ENCODE data around the gene FHIT.
"Not testable (repeated sequence)": the region's sequence is repeated elsewhere in the genome, so short reads cannot be mapped to it uniquely, and the experiment has no call there.

FHIT gene

DNA sequence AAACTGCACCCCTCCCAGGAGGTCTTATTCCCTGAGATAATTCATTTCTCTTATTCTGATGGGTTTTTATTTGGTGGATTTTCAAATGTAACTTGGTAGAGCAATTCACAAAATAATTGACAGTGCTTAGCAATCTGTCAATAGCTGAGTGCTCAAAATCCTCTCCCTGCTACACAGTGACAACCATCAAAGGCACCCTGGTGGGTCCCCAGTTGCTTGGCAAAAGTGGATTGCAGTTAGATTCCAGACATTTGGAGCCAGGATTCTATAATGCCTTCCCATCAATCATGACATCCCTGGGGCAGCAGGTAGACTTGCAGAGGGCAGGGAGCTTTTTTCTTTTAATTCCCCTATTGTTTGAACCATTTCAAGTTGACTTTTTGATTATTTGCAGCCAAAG lies 59.0 kb downstream of the FHIT start:
- Histone ChIP-seq H3K4me1 (ENCODE audit: control insufficient read depth, insufficient read depth, low read length) (peaks cover 18% of the 10 kb centered on the region), H3K36me3 (ENCODE audit: control insufficient read depth, insufficient read depth, low read length) (no peaks in the 10 kb centered on the region), H3K9ac (ENCODE audit: low read depth, low read length) (no peak overlapping the region), H3K9me3 (ENCODE audit: control insufficient read depth, insufficient read depth, low read length) (no peaks in the 10 kb centered on the region), H3K4me3 (ENCODE audit: low read depth, low read length) (no peak overlapping the region), H3K27me3 (ENCODE audit: control insufficient read depth, insufficient read depth, low read length) (no peaks in the 10 kb centered on the region)

DNA sequence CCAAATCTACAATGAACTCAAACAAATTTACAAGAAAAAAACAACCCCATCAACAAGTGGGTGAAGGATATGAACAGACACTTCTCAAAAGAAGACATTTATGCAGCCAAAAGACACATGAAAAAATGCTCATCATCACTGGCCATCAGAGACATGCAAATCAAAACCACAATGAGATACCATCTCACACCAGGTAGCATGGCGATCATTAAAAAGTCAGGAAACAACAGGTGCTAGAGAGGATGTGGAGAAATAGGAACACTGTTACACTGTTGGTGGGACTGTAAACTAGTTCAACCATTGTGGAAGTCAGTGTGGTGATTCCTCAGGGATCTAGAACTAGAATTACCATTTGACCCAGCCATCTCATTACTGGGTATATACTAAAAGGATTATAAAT lies 61.0 kb downstream of the FHIT start:
- H3K4me1 ChIP-seq (ENCODE audit: control insufficient read depth, insufficient read depth, low read length) = peaks cover 17% of the 10 kb centered on the region
- not testable (repeated sequence) for H3K27me3 ChIP-seq (ENCODE audit: control insufficient read depth, insufficient read depth, low read length); H3K36me3 ChIP-seq (ENCODE audit: control insufficient read depth, insufficient read depth, low read length); H3K9me3 ChIP-seq (ENCODE audit: control insufficient read depth, insufficient read depth, low read length); H3K4me3 ChIP-seq (ENCODE audit: low read depth, low read length); H3K9ac ChIP-seq (ENCODE audit: low read depth, low read length)

DNA sequence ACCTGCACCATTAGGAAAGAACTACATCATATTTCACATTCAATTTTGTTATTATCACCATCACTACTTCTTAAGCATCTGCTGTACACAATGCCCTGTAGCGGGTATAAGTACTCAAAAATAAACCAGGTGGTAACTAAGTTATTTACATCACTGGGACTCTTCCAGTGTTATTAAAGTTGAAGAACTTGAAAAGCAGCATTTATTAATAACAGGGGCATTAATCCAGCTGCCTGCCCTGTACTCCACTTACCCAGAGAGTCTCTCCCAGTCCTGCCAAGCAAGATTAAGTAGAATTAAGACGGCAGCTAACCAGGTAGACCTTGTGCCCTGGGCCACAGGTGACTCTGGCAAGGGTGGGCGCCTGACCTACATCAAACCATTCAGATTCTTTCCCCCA lies 65.2 kb downstream of the FHIT start:
- H3K36me3 ChIP-seq (ENCODE audit: control insufficient read depth, insufficient read depth, low read length) = no peaks in the 10 kb centered on the region
- no peaks in the 10 kb centered on the region for H3K9me3 ChIP-seq (ENCODE audit: control insufficient read depth, insufficient read depth, low read length)
- H3K4me1 ChIP-seq (ENCODE audit: control insufficient read depth, insufficient read depth, low read length) = no peaks in the 10 kb centered on the region
- no peak overlapping the region for H3K9ac ChIP-seq (ENCODE audit: low read depth, low read length)
- H3K4me3 ChIP-seq (ENCODE audit: low read depth, low read length) = no peak overlapping the region
- no peaks in the 10 kb centered on the region for H3K27me3 ChIP-seq (ENCODE audit: control insufficient read depth, insufficient read depth, low read length)

DNA sequence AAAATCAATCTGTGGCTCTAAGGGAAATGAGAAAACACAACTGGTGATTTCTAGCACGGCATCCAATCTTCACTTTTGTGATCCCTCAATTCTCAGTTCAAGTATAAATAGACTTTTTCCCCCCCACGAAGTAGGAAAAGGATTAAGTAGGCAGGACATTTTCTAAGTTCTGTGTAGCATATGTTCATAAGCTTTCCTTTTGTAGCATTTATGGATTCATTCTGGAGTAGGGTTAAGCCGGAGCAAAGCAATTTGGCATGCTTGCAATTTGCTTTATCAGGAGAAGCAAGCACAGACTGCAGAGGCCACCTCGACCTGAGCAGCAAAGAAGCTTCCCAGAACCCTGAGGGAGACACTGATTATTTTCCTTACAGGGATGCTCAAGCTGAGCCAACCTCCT lies 66.3 kb downstream of the FHIT start:
- Histone ChIP-seq H3K4me3 (ENCODE audit: low read depth, low read length) (no peak overlapping the region), H3K27me3 (ENCODE audit: control insufficient read depth, insufficient read depth, low read length) (no peaks in the 10 kb centered on the region), H3K9me3 (ENCODE audit: control insufficient read depth, insufficient read depth, low read length) (no peaks in the 10 kb centered on the region), H3K4me1 (ENCODE audit: control insufficient read depth, insufficient read depth, low read length) (no peaks in the 10 kb centered on the region), H3K9ac (ENCODE audit: low read depth, low read length) (no peak overlapping the region), H3K36me3 (ENCODE audit: control insufficient read depth, insufficient read depth, low read length) (no peaks in the 10 kb centered on the region)

DNA sequence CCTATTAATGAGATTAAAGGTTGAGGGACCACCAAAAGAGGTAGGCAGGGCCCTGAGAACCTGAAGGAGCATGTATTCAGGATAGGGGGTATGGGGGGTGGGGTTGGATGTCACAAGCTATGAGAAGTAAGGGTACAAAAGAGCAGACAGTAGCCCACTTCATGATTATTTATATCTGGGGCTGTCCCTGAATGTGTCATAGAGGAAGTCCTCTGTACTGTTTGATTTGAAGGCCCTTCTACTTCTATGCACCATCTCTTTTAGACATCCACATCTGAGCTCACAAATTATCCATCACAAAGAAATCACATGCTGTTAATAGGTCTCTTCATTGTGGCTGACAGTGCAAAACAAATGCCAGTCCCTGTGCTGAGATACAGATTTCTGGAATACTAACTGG lies 68.6 kb downstream of the FHIT start:
- Histone ChIP-seq H3K27me3 (ENCODE audit: control insufficient read depth, insufficient read depth, low read length) (no peaks in the 10 kb centered on the region), H3K4me1 (ENCODE audit: control insufficient read depth, insufficient read depth, low read length) (no peaks in the 10 kb centered on the region), H3K36me3 (ENCODE audit: control insufficient read depth, insufficient read depth, low read length) (no peaks in the 10 kb centered on the region), H3K4me3 (ENCODE audit: low read depth, low read length) (no peak overlapping the region), H3K9ac (ENCODE audit: low read depth, low read length) (no peak overlapping the region), H3K9me3 (ENCODE audit: control insufficient read depth, insufficient read depth, low read length) (no peaks in the 10 kb centered on the region)

DNA sequence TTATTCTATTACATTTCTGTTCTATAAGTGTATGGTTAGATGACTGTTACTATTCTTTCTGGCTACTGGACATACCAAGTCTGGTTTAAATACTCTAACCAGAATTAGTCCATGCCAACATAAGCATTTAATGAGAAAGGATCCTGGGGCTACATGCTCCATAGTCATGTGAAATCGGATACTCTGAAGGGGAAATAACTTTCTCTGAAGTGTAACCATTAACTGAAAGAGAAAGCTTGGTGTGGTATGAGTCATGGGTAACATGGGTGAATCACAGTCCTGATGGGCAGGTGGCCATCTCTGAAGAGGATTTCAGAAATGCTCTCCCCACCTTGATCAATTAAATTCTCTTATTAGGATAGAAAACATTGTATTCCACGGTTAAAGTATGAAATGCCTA lies 69.4 kb downstream of the FHIT start:
- no peak overlapping the region for H3K9ac ChIP-seq (ENCODE audit: low read depth, low read length)
- no peaks in the 10 kb centered on the region for H3K9me3 ChIP-seq (ENCODE audit: control insufficient read depth, insufficient read depth, low read length)
- H3K27me3 ChIP-seq (ENCODE audit: control insufficient read depth, insufficient read depth, low read length) = no peaks in the 10 kb centered on the region

DNA sequence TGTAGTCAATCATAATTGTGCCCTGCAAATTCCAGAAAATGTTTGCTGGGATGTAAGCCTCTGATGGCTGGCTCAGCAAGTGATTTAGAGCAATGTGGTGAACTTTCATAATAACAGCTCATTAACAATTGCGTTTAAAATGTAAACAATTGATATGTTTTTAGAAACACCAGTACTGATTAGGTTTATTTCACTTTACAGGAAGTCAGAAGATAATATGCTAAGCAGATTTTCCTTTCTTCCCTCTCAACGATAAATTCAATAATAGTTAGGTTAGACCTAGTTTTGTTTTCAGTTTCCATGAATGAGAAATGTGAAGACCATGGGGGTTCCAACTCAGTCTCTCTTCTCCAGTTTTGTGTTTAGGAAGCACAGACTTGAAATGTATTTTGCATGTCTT lies 71.0 kb downstream of the FHIT start:
- Histone ChIP-seq H3K9me3 (ENCODE audit: control insufficient read depth, insufficient read depth, low read length) (no peaks in the 10 kb centered on the region), H3K27me3 (ENCODE audit: control insufficient read depth, insufficient read depth, low read length) (no peaks in the 10 kb centered on the region), H3K4me1 (ENCODE audit: control insufficient read depth, insufficient read depth, low read length) (no peaks in the 10 kb centered on the region), H3K4me3 (ENCODE audit: low read depth, low read length) (no peak overlapping the region), H3K9ac (ENCODE audit: low read depth, low read length) (no peak overlapping the region), H3K36me3 (ENCODE audit: control insufficient read depth, insufficient read depth, low read length) (no peaks in the 10 kb centered on the region)

More for the DNA sequence above, 69.4 kb downstream of the FHIT start:
- no peak overlapping the region for H3K4me3 ChIP-seq (ENCODE audit: low read depth, low read length)
- no peaks in the 10 kb centered on the region for H3K4me1 ChIP-seq (ENCODE audit: control insufficient read depth, insufficient read depth, low read length)
- H3K36me3 ChIP-seq (ENCODE audit: control insufficient read depth, insufficient read depth, low read length) = no peaks in the 10 kb centered on the region

DNA sequence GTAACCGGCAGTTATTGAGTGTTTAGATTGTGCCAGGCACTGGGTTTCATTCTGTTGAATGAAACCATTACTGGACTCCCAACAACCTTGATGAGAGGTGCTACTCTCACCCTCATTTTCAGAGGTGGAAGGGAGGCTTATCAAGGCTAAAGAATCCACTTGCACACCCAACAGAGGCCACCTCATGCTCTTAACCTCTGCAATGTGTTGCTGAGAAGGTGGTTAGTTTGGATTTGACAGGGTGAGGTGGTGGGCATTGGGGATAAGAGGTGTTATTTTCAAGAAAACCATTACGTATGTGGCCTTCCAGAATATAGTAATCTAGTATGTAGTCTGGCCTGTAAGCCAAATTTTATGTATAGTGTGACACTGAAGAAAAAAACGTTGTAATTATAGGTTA lies 73.1 kb downstream of the FHIT start:
- no peak overlapping the region for H3K4me3 ChIP-seq (ENCODE audit: low read depth, low read length)
- H3K36me3 ChIP-seq (ENCODE audit: control insufficient read depth, insufficient read depth, low read length) = no peaks in the 10 kb centered on the region
- H3K27me3 ChIP-seq (ENCODE audit: control insufficient read depth, insufficient read depth, low read length) = no peaks in the 10 kb centered on the region
- no peaks in the 10 kb centered on the region for H3K4me1 ChIP-seq (ENCODE audit: control insufficient read depth, insufficient read depth, low read length)
- no peaks in the 10 kb centered on the region for H3K9me3 ChIP-seq (ENCODE audit: control insufficient read depth, insufficient read depth, low read length)
- no peak overlapping the region for H3K9ac ChIP-seq (ENCODE audit: low read depth, low read length)

DNA sequence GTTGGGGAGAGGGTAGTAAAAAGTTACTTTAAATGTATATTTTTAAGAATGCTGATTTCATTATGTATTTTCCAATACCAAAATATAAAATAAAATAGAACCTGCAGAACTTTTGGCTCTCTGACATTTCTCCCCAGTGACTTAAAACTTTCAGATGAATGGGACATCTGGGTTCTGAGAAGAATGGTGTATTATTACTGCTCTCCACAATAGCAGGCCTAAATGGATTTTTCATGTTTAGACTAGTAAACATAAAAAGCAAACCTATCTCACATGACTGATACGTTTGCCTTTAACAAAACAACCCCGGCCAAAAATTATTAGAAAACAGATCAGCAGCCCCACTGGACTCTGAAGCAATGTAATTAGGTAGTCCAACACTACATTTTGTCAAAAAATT lies 73.8 kb downstream of the FHIT start:
- H3K36me3 ChIP-seq (ENCODE audit: control insufficient read depth, insufficient read depth, low read length) = no peaks in the 10 kb centered on the region
- no peaks in the 10 kb centered on the region for H3K4me1 ChIP-seq (ENCODE audit: control insufficient read depth, insufficient read depth, low read length)
- H3K27me3 ChIP-seq (ENCODE audit: control insufficient read depth, insufficient read depth, low read length) = no peaks in the 10 kb centered on the region
- H3K9ac ChIP-seq (ENCODE audit: low read depth, low read length) = no peak overlapping the region
- H3K4me3 ChIP-seq (ENCODE audit: low read depth, low read length) = no peak overlapping the region
- H3K9me3 ChIP-seq (ENCODE audit: control insufficient read depth, insufficient read depth, low read length) = no peaks in the 10 kb centered on the region

DNA sequence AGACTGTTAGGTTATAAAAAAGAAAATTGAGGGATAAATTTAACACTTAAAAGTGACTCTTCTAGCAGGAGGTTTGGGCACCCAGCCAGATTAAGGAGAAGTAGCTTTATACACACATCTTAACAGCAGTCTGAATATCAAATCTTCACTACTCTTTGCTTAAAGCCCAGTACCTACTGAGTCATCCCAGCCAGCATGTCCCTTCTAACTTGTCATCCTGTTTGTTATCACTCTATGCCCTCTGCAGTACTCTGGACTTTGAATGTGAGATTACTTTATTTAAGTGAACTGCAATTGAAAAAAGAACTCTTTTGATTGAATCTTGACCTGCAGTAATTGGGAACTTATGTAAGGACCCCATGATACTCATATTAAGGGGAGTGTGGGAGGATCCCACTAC lies 77.6 kb downstream of the FHIT start:
- Histone ChIP-seq H3K27me3 (ENCODE audit: control insufficient read depth, insufficient read depth, low read length) (no peaks in the 10 kb centered on the region), H3K9me3 (ENCODE audit: control insufficient read depth, insufficient read depth, low read length) (no peaks in the 10 kb centered on the region), H3K36me3 (ENCODE audit: control insufficient read depth, insufficient read depth, low read length) (no peaks in the 10 kb centered on the region), H3K4me1 (ENCODE audit: control insufficient read depth, insufficient read depth, low read length) (no peaks in the 10 kb centered on the region), H3K4me3 (ENCODE audit: low read depth, low read length) (no peak overlapping the region), H3K9ac (ENCODE audit: low read depth, low read length) (no peak overlapping the region)

DNA sequence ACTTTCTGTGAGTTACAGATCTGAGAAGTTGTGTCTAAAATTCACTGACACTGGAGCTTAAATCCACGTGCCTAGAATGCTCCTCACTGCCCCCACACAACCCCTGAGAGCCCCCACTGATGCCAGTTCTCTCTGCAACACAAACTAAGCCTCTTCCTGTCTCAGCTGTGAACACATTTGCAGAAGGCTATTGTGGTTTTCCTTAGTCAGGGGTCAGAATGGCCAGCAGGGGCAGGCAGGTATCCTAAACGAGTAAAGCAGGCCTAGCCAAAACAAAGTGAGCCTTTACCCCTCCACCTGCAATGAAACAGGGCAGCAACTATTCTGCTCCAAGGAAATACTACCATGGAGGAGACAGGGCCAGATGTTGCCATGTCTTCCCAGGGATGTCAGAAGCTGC lies 78.6 kb downstream of the FHIT start:
- Histone ChIP-seq H3K36me3 (ENCODE audit: control insufficient read depth, insufficient read depth, low read length) (no peaks in the 10 kb centered on the region), H3K9ac (ENCODE audit: low read depth, low read length) (no peak overlapping the region), H3K4me1 (ENCODE audit: control insufficient read depth, insufficient read depth, low read length) (peaks cover 4% of the 10 kb centered on the region), H3K27me3 (ENCODE audit: control insufficient read depth, insufficient read depth, low read length) (no peaks in the 10 kb centered on the region), H3K4me3 (ENCODE audit: low read depth, low read length) (no peak overlapping the region), H3K9me3 (ENCODE audit: control insufficient read depth, insufficient read depth, low read length) (no peaks in the 10 kb centered on the region)

DNA sequence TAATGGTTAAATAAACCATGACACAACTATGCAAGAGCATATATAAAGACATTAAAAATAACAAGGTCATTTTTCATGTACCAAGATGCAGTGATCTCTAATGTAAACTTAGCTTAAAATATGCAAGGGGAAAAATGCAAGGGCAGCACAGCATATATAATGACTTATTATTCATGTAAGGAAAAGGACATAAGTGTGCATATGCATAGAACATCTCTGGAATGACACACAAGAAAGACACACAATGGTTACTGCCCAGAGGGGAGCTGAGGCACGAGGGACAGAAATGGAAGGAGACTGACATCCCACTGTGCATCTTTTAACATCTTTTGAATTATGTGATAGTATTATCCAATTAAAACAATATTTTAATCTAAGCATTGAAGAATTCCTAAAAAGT lies 79.0 kb downstream of the FHIT start:
- H3K36me3 ChIP-seq (ENCODE audit: control insufficient read depth, insufficient read depth, low read length) = no peaks in the 10 kb centered on the region
- no peaks in the 10 kb centered on the region for H3K27me3 ChIP-seq (ENCODE audit: control insufficient read depth, insufficient read depth, low read length)
- no peak overlapping the region for H3K9ac ChIP-seq (ENCODE audit: low read depth, low read length)
- H3K4me3 ChIP-seq (ENCODE audit: low read depth, low read length) = no peak overlapping the region
- peaks cover 4% of the 10 kb centered on the region for H3K4me1 ChIP-seq (ENCODE audit: control insufficient read depth, insufficient read depth, low read length)
- no peaks in the 10 kb centered on the region for H3K9me3 ChIP-seq (ENCODE audit: control insufficient read depth, insufficient read depth, low read length)
